SJSA1 (cell line): ENCODE measurements around the gene JMJD4. TPM values are rescaled to one million over a fixed set of nuclear protein-coding genes. Genes with fewer than 3 reads are reported as not detected.

Experiments
- DNase-seq, 2 experiments: peaks; one replicate each; pipeline ENCODE4 v3.0.0-alpha.2; 2015 to 2020; ENCODE audit warnings: low spot score in 2 of 2, low read depth in 1 of 2
- H3K27ac ChIP-seq: fragments of 250-450 bp; sonication (Bioruptor Pico); 2 replicates; pipeline ENCODE4 v1.5.1; 2020; ENCODE audit warnings: mild to moderate bottlenecking, moderate library complexity
- H3K27me3 ChIP-seq: fragments of 250-450 bp; sonication (Bioruptor Pico); replicated peaks from 2 replicates; pipeline ENCODE4 v1.5.1; 2020; ENCODE audit warnings: mild to moderate bottlenecking, moderate library complexity
- H3K36me3 ChIP-seq: fragments of 250-450 bp; sonication (Bioruptor Pico); 2 replicates; pipeline ENCODE4 v1.5.1; 2020; ENCODE audit warnings: mild to moderate bottlenecking
- H3K4me1 ChIP-seq: fragments of 250-450 bp; sonication (Bioruptor Pico); replicated peaks from 2 replicates; pipeline ENCODE4 v1.6.1; 2021; ENCODE audit warnings: mild to moderate bottlenecking
- H3K4me3 ChIP-seq: fragments of 250-450 bp; sonication (Bioruptor Pico); 2 replicates; pipeline ENCODE4 v1.5.1; 2020; ENCODE audit warnings: mild to moderate bottlenecking
- H3K9me3 ChIP-seq: fragments of 250-450 bp; sonication (Bioruptor Pico); replicated peaks from 2 replicates; pipeline ENCODE4 v1.5.1; 2020; ENCODE audit warnings: mild to moderate bottlenecking
- total RNA-seq: library from RNA; depleted of rRNA; stranded (reverse); fragments of >200 nt; shearing (Covaris generic); gene quantifications from 2 replicates; pipeline ENCODE4 v1.2.3, GENCODE V29; 2014; rRNA removed

JMJD4 gene, protein sequence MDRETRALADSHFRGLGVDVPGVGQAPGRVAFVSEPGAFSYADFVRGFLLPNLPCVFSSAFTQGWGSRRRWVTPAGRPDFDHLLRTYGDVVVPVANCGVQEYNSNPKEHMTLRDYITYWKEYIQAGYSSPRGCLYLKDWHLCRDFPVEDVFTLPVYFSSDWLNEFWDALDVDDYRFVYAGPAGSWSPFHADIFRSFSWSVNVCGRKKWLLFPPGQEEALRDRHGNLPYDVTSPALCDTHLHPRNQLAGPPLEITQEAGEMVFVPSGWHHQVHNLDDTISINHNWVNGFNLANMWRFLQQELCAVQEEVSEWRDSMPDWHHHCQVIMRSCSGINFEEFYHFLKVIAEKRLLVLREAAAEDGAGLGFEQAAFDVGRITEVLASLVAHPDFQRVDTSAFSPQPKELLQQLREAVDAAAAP
- 25.0 and 28.8 TPM in 2 replicates for total RNA-seq

DNA sequence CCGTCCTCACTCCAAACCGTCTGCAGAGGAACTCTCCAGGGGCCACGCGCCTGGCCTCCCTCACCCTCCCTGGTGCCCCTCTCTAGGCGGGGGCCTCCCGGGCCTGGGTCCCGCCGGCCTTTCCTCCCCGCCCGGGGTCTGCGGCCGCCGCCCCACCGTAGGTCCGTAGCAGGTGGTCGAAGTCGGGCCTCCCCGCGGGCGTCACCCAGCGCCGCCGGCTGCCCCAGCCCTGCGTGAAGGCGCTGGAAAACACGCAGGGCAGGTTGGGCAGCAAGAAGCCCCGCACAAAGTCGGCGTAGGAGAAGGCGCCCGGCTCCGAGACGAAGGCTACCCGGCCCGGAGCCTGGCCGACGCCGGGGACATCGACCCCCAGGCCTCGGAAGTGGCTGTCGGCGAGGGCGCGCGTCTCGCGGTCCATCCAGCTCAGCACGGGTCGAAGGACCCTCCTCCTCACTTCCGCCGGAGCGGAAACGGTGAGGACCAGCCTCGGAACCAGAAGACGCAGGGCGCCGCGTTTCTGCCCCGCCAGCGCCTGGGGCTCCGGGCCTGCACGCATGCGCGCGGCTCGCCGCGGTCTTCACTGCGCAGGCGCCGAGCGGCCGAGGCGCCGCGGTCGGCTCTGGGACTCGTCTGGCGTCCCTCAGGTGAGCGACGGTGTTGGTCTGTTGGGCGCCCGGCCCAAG lies at the start of gene JMJD4, which contains the start of gene SNAP47:
JMJD4 (minus strand) TSS at position 447 of the 683 bp plus-strand sequence; CDS start at position 418, 29 bp downstream.
SNAP47 (plus strand) TSS at position 580 of the 683 bp plus-strand sequence. CDS start 12,302 bp downstream, outside the sequence.
- H3K36me3 ChIP-seq: peaks cover 46% of the 10 kb centered on the region
- peak; percentile 88 to 93 for DNase-seq
- H3K27ac ChIP-seq: peak within 1 kb of the TSS; percentile 39
- 0 out of 2 replicates have a peak, but pooled peaks cover 2% of the 10 kb centered on the region for H3K9me3 ChIP-seq
- peaks cover 16% of the 10 kb centered on the region for H3K4me1 ChIP-seq
- no peaks in the 10 kb centered on the region for H3K27me3 ChIP-seq
- peak within 1 kb of the TSS; percentile 89 for H3K4me3 ChIP-seq

DNA sequence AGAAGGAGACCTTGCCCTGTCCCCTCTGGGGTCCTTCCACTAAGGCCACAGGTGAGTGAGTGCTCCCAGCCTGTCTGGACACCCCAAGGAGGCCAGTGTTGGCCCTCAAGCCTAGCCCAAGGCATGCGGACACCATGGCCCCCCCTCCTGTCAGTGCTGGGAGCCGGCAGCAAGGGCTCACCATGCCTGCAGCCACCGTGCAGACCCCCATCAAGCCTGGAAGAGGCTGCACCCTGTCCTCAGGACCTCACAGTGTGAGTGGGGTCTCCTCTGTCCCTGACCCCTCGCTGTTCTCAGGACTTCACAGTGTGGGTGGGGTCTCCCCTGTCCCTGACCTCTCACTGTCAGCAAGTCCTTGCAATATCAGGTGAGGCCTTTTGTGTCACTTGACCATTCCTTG lies 47.1 kb upstream of the JMJD4 start:
- no peak overlapping the region for H3K27ac ChIP-seq
- H3K4me3 ChIP-seq: no peak overlapping the region
- H3K36me3 ChIP-seq: peaks cover 25% of the 10 kb centered on the region
- H3K9me3 ChIP-seq: no peaks in the 10 kb centered on the region
- peaks cover 19% of the 10 kb centered on the region for H3K4me1 ChIP-seq
- no peaks in the 10 kb centered on the region for H3K27me3 ChIP-seq
- DNase-seq: peak in 1 of 2 experiments; percentile 24

DNA sequence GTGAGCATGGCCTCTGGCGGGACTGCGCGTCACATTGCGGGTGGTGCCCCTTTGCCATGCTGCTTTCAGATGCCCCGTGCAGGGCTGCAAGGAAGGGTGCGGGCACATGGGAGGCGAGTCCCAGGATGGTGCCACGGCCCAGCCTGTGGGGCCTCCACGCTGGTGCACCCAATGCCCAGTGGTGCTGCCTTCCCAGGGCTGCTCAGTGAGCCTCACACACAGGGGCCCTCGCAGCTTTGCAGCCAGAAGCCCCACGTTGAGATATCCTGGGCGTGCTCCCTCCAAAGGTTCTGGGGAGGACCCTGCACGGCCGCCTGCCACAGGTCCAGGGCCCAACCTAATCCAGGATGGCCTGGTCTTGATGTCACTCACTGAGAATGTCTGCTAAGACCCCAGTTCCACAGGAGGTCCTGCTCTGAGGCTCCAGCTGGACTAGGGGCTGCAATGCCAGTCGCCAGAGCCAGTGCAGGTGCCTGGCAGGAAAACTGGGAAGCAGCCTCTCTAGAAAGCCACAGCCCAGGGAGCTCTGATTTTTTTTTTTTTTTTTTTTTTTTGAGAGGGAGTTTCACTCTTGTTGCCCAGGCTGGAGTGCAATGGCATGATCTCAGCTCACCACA lies 46.3 kb upstream of the JMJD4 start:
- H3K4me3 ChIP-seq: no peak overlapping the region
- peaks cover 25% of the 10 kb centered on the region for H3K36me3 ChIP-seq
- no peaks in the 10 kb centered on the region for H3K27me3 ChIP-seq
- H3K9me3 ChIP-seq: no peaks in the 10 kb centered on the region
- H3K27ac ChIP-seq: no peak overlapping the region
- peaks cover 24% of the 10 kb centered on the region for H3K4me1 ChIP-seq
- peak in 1 of 2 experiments; percentile 35 for DNase-seq

DNA sequence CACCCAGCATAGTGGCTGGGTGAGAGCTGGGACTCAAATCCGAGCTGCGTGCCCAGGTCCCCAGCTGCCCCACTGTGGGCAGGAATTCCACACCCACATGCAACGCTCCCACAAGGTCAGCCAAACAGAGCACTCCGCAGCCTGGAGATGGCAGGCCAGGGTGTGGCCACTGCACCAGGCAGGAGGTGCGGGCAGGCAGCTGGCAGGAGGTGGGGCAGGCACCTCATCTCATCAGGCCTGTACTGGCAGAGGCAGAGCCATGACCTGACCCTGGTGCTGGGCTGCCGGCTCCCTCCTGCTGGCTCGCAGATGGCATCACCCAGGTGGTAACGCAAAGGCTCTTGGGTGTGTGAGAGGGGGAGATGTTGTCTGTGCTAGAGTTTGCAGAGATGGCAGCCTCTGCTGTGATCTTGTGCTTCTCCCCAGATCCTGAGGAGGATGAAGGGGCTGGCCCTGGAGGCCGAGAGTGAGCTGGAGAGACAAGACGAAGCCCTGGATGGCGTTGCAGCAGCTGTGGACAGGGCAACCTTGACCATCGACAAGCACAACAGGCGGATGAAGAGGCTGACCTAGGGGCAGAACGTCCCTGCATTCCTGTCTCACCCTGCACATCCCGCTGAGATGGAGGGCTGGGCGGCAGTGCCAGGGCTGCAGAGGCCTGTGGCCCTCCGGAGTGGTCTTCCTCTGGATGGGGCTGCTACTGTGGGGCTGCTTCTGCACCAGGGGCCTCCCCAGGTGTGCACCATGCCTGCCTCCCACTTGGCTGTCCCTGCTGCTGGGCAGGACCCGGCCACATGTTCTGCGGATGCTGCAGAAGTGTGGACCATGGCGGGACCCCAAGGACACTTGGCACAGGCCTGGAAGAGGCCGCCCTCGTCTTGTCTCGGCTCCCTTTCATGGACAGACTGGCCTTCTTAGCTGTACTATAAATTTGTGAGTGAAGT lies 45.3 kb upstream of the JMJD4 start:
- Histone ChIP-seq H3K4me3 (no peak overlapping the region), H3K27me3 (no peaks in the 10 kb centered on the region), H3K9me3 (no peaks in the 10 kb centered on the region), H3K27ac (no peak overlapping the region), H3K36me3 (peaks cover 27% of the 10 kb centered on the region), H3K4me1 (peaks cover 34% of the 10 kb centered on the region)
- DNase-seq: peak in 1 of 2 experiments; percentile 31

DNA sequence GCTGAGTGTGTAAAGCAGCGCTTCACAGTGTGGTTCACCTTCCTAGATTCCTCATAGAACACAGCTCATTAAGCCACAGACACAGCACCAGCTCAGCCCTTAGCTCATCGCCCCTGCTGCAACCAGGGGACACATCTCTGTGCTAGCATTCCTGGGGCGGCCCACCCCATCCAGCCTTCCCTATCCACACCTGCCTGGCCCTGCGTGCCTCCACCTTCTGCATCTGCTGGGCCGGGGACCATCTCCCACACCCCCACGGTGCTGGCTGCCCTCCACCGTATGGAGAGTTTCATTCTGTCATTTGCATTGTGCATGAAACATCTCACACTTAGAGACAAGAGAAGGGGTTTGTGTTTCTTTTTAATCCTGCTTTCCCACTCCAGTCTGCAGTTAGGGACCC lies 44.6 kb upstream of the JMJD4 start:
- DNase-seq: peak in 1 of 2 experiments; percentile 40
- peaks cover 41% of the 10 kb centered on the region for H3K4me1 ChIP-seq
- H3K27me3 ChIP-seq: no peaks in the 10 kb centered on the region
- H3K4me3 ChIP-seq: no peak overlapping the region
- H3K9me3 ChIP-seq: no peaks in the 10 kb centered on the region
- H3K27ac ChIP-seq: no peak overlapping the region
- H3K36me3 ChIP-seq: peaks cover 27% of the 10 kb centered on the region

DNA sequence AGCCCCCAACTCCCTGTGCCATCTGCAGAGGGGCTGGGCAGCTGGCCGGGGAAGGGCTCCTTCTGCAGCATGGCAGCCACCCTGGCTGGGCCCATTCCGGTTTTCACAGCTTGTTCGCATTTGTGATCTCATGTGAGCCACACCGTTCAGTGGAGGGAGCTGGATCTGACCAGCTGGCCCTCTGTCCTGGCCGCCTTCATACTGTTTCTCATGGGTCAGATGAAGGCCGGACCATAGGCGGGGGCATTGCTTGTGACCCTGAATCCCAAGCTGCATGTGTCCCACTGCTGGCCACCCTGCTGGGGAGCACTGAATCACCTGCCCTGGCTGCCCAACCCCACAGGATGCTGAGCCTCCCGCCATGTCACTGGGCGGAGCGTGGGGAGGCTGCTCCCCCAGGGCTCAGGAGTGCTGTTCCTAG lies 43.9 kb upstream of the JMJD4 start:
- peaks cover 48% of the 10 kb centered on the region for H3K4me1 ChIP-seq
- no peaks in the 10 kb centered on the region for H3K27me3 ChIP-seq
- peak in 1 of 2 experiments; percentile 37 for DNase-seq
- H3K4me3 ChIP-seq: no peak overlapping the region
- no peak overlapping the region for H3K27ac ChIP-seq
- no peaks in the 10 kb centered on the region for H3K9me3 ChIP-seq
- peaks cover 32% of the 10 kb centered on the region for H3K36me3 ChIP-seq

DNA sequence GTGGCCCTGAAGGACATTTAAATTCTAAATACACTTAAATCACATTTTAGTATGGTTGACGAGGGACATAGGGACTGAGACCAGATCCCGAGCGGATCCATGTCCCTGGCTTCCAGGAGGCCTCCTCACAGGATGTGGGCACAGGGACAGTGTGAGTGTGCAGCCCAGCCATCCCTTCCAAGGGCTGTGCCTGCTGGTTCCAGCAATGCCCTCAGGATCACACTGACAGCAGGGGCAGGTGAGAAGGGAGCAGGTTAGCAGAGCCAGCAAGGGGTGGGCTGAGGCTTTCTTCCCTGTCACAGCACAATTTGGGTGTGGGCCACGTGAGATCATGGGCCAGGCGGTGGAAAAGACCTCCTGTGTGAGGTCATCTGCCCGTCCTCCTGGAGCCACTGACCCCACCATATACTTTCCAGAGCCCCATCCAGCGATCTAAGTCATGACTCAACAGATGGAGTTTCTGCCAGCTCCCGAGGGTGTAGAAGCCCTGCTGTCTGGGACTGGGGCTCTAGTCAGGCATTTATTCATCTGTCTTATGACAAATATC lies 43.4 kb upstream of the JMJD4 start:
- H3K4me3 ChIP-seq: no peak overlapping the region
- DNase-seq: no peak
- no peaks in the 10 kb centered on the region for H3K27me3 ChIP-seq
- no peaks in the 10 kb centered on the region for H3K9me3 ChIP-seq
- H3K36me3 ChIP-seq: peaks cover 38% of the 10 kb centered on the region
- no peak overlapping the region for H3K27ac ChIP-seq
- peaks cover 53% of the 10 kb centered on the region for H3K4me1 ChIP-seq

DNA sequence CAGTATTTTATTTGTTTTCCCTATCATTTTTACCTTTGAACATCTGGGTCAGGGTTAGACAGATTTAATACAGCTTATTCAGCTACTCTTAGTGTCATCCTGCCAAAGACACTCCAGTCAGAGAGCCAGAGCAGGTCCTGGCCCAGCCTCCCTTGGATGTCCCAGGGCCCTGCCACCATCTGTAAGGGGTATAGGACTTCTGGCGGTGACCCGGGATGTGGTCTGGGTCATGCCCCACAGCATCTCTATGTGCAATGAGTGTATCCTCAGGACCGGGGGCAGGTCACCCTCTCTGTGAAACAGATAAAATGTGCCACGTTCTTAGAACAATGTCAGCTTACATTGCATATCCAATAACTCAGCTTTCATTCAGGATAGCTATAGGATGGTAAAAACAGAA lies 42.5 kb upstream of the JMJD4 start:
- H3K27me3 ChIP-seq: no peaks in the 10 kb centered on the region
- no peaks in the 10 kb centered on the region for H3K9me3 ChIP-seq
- no peak overlapping the region for H3K4me3 ChIP-seq
- H3K4me1 ChIP-seq: peaks cover 54% of the 10 kb centered on the region
- peaks cover 38% of the 10 kb centered on the region for H3K36me3 ChIP-seq
- no peak overlapping the region for H3K27ac ChIP-seq
- no peak for DNase-seq

DNA sequence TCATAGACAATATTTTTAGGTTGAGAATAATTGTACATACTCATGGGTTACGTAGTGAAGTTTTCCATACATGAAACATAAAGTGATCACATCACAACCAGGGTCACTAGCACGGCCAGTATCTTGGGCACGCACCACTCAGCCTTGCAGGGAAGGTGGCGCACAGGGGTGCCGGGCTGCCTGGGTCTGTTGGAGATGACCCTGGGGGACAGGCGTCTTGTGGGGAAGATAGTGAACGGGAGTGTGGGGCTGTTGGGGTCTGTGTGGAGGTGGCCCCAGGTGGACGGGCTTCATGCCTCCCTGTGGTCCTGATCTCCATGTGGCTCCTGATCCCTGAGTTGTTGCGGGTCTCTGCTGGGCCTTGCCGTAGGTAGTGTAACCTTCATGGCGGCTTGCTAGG lies 42.1 kb upstream of the JMJD4 start:
- H3K4me1 ChIP-seq: peaks cover 54% of the 10 kb centered on the region
- no peak overlapping the region for H3K27ac ChIP-seq
- no peak for DNase-seq
- no peaks in the 10 kb centered on the region for H3K27me3 ChIP-seq
- H3K36me3 ChIP-seq: peaks cover 34% of the 10 kb centered on the region
- no peak overlapping the region for H3K4me3 ChIP-seq
- H3K9me3 ChIP-seq: no peaks in the 10 kb centered on the region

DNA sequence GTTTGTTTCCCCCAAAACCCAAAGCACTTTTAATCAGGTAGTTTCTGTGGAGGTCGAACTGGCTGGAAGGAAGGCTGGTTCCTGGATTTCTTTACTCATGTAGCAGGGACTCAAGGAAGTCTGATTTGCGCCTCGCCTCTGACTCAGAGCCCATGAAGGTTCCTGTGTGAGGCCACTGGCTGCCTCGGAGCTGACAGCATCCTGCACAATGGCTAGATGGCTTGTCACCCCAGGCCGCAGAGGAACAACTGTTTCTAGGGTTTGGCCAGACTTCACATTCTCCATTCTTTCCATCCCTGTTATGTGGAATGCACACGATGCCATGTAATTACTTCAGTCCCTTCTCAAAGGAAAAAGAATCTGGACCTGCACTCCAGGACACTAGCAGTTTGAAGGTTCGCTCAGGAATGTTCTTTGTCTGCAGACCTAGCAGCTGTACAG lies 41.2 kb upstream of the JMJD4 start:
- H3K4me3 ChIP-seq: no peak overlapping the region
- H3K4me1 ChIP-seq: peaks cover 54% of the 10 kb centered on the region
- peak overlapping the region; percentile 68 for H3K27ac ChIP-seq
- peak; percentile 68 to 85 for DNase-seq
- peaks cover 31% of the 10 kb centered on the region for H3K36me3 ChIP-seq
- H3K27me3 ChIP-seq: no peaks in the 10 kb centered on the region
- H3K9me3 ChIP-seq: no peaks in the 10 kb centered on the region

DNA sequence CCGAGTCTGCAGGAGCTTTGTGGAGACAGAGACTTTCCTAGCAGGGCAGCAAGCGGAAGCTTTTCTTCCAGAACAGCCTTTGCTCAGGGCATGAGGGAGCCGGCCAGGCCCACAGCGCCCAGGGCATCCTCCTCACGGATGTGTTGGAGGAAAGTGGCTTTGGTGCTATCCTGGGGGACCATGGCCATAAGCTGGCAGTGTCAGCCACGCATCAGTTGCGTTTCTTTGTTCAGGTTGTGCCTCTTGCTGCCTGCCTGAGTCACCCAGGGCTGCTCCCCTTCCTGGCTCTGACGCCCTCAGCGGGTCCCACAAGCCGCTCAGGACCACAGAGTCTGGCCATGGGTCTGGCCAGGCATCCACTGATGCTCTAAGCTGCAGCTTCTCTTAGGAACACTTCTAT lies 40.7 kb upstream of the JMJD4 start:
- Histone ChIP-seq H3K4me3 (no peak overlapping the region), H3K27ac (peak overlapping the region; percentile 68), H3K4me1 (peaks cover 54% of the 10 kb centered on the region), H3K9me3 (no peaks in the 10 kb centered on the region), H3K27me3 (no peaks in the 10 kb centered on the region), H3K36me3 (peaks cover 27% of the 10 kb centered on the region)
- DNase-seq: no peak

DNA sequence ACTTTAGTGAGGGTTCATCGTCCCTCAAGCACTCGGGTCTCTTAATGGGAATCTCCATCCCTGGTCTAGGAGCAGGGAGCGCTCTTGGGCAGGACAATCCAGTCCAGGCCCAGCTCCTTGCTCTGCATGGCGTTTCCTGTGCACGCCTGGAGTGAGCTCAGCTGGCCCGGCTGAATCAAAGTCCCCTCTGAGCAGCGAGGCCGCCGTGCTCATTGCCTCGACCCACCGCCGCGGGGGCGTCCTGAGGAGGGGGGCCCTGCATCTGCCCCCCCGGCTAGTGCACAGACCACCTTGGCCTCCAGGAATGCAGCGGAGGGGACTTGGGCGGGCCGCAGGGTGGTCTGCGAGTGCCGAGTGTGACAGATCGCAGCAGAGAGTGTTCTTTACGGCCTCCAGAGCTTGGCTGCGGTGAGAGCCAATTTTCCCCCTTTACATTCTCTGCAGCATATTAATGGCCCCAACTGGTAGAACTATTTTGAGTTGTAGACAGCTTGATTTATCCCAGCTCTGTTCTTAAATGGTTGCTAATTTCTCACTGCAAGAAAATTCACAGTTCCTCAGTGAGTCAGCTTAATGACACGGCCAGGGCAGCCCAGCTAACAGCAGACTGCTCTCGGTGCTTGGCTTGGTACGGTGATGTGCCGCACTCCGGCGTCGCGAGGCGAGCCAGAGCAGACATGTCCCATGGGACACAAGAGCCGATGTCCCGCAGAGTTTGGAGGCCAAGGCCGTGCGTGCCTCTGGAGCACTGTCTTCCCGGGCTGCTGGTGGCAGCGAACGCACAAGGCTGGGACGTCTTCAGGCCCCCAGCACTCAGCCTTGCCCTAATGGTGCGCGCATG lies 39.9 kb upstream of the JMJD4 start:
- DNase-seq: peak; percentile 56 to 62
- H3K4me3 ChIP-seq: no peak overlapping the region
- no peaks in the 10 kb centered on the region for H3K27me3 ChIP-seq
- H3K9me3 ChIP-seq: no peaks in the 10 kb centered on the region
- peaks cover 54% of the 10 kb centered on the region for H3K4me1 ChIP-seq
- peak overlapping the region; percentile 68 for H3K27ac ChIP-seq
- peaks cover 21% of the 10 kb centered on the region for H3K36me3 ChIP-seq
